Measurements from ENCODE around the gene PDZRN4. TPM values are rescaled to one million over a fixed set of nuclear protein-coding genes. Genes with fewer than 3 reads are reported as not detected.
"Not testable (repeated sequence)": the region's sequence is repeated elsewhere in the genome, so short reads cannot be mapped to it uniquely, and the experiment has no call there.

PDZRN4 gene
- total RNA-seq, 1 experiment from 2014 or later = 2.4 TPM

- Histone ChIP-seq H2AFZ (ENCODE audit: low read length) (no peak overlapping the region), H3K9me2 (replicated peaks; ENCODE audit: insufficient read depth, low read length) (no peaks in the 10 kb centered on the region), H3K27me3 (ENCODE audit: low read length) (no peaks in the 10 kb centered on the region), H3K9ac (ENCODE audit: low read length) (no peak overlapping the region), H3K4me2 (ENCODE audit: low read depth, low read length, poor library complexity, severe bottlenecking) (no peak overlapping the region), H3K36me3 (ENCODE audit: insufficient read depth, low read length) (no peaks in the 10 kb centered on the region), H4K20me1 (ENCODE audit: insufficient read depth, low read depth, low read length) (no peaks in the 10 kb centered on the region), H3K4me1 (ENCODE audit: low read length) (peaks cover 54% of the 10 kb centered on the region), H3K27ac (ENCODE audit: low read length) (no peak overlapping the region), H3K4me3 (ENCODE audit: low read length) (no peak overlapping the region), H3K9me3 (ENCODE audit: low read length) (no peaks in the 10 kb centered on the region), H3K79me2 (ENCODE audit: low read length) (no peaks in the 10 kb centered on the region)
- DNase-seq = no peak
Observed at GRCh38 chr12:41274643-41275042, 86.5 kb downstream of the PDZRN4 start.

GRCh38 chr12:41277100-41277945 lies 89.2 kb downstream of the PDZRN4 start:
- Histone ChIP-seq H3K9ac (ENCODE audit: low read length) (no peak overlapping the region), H2AFZ (ENCODE audit: low read length) (peak overlapping the region; percentile 26; the same call in 1 of the 2 replicates)
- peak; percentile 87 for DNase-seq

GRCh38 chr12:41277946-41278267 lies 89.8 kb downstream of the PDZRN4 start:
- H3K9me3 ChIP-seq (ENCODE audit: low read length) = no peaks in the 10 kb centered on the region
- H3K79me2 ChIP-seq (ENCODE audit: low read length) = no peaks in the 10 kb centered on the region
- no peaks in the 10 kb centered on the region for H3K27me3 ChIP-seq (ENCODE audit: low read length)
- H3K4me3 ChIP-seq (ENCODE audit: low read length) = no peak overlapping the region
- no peak overlapping the region for H3K9ac ChIP-seq (ENCODE audit: low read length)
- H3K4me1 ChIP-seq (ENCODE audit: low read length) = peaks cover 47% of the 10 kb centered on the region
- H2AFZ ChIP-seq (ENCODE audit: low read length) = no peak overlapping the region
- H3K36me3 ChIP-seq (ENCODE audit: insufficient read depth, low read length) = no peaks in the 10 kb centered on the region
- DNase-seq = no peak
- no peaks in the 10 kb centered on the region for H3K9me2 ChIP-seq (replicated peaks; ENCODE audit: insufficient read depth, low read length)
- H3K4me2 ChIP-seq (ENCODE audit: low read depth, low read length, poor library complexity, severe bottlenecking) = no peak overlapping the region
- no peak overlapping the region for H3K27ac ChIP-seq (ENCODE audit: low read length)
- no peaks in the 10 kb centered on the region for H4K20me1 ChIP-seq (ENCODE audit: insufficient read depth, low read depth, low read length)

More at GRCh38 chr12:41277100-41277945, 89.2 kb downstream of the PDZRN4 start:
- no peaks in the 10 kb centered on the region for H3K27me3 ChIP-seq (ENCODE audit: low read length)
- no peaks in the 10 kb centered on the region for H3K9me2 ChIP-seq (replicated peaks; ENCODE audit: insufficient read depth, low read length)
- peak overlapping the region; percentile 25 for H3K4me2 ChIP-seq (ENCODE audit: low read depth, low read length, poor library complexity, severe bottlenecking)
- H3K4me1 ChIP-seq (ENCODE audit: low read length) = peaks cover 49% of the 10 kb centered on the region
- no peaks in the 10 kb centered on the region for H4K20me1 ChIP-seq (ENCODE audit: insufficient read depth, low read depth, low read length)
- no peaks in the 10 kb centered on the region for H3K36me3 ChIP-seq (ENCODE audit: insufficient read depth, low read length)
- no peak overlapping the region for H3K4me3 ChIP-seq (ENCODE audit: low read length)
- H3K27ac ChIP-seq (ENCODE audit: low read length) = peak overlapping the region; percentile 46
- no peaks in the 10 kb centered on the region for H3K9me3 ChIP-seq (ENCODE audit: low read length)
- no peaks in the 10 kb centered on the region for H3K79me2 ChIP-seq (ENCODE audit: low read length)

GRCh38 chr12:41280341-41281095 lies 92.4 kb downstream of the PDZRN4 start:
- H3K9me2 ChIP-seq (replicated peaks; ENCODE audit: insufficient read depth, low read length); H3K27ac ChIP-seq (ENCODE audit: low read length); H2AFZ ChIP-seq (ENCODE audit: low read length); H3K36me3 ChIP-seq (ENCODE audit: insufficient read depth, low read length); H3K79me2 ChIP-seq (ENCODE audit: low read length); H3K27me3 ChIP-seq (ENCODE audit: low read length); H3K9me3 ChIP-seq (ENCODE audit: low read length); H3K4me3 ChIP-seq (ENCODE audit: low read length); H3K9ac ChIP-seq (ENCODE audit: low read length); DNase-seq; H4K20me1 ChIP-seq (ENCODE audit: insufficient read depth, low read depth, low read length); H3K4me2 ChIP-seq (ENCODE audit: low read depth, low read length, poor library complexity, severe bottlenecking): not testable (repeated sequence)
- peaks cover 37% of the 10 kb centered on the region for H3K4me1 ChIP-seq (ENCODE audit: low read length)

GRCh38 chr12:41285470-41285869 lies 97.3 kb downstream of the PDZRN4 start:
- not testable (repeated sequence) for H3K9ac ChIP-seq (ENCODE audit: low read length); H4K20me1 ChIP-seq (ENCODE audit: insufficient read depth, low read depth, low read length); H3K4me3 ChIP-seq (ENCODE audit: low read length); H2AFZ ChIP-seq (ENCODE audit: low read length); DNase-seq; H3K9me2 ChIP-seq (replicated peaks; ENCODE audit: insufficient read depth, low read length); H3K27me3 ChIP-seq (ENCODE audit: low read length); H3K27ac ChIP-seq (ENCODE audit: low read length); H3K4me2 ChIP-seq (ENCODE audit: low read depth, low read length, poor library complexity, severe bottlenecking); H3K79me2 ChIP-seq (ENCODE audit: low read length); H3K36me3 ChIP-seq (ENCODE audit: insufficient read depth, low read length); H3K9me3 ChIP-seq (ENCODE audit: low read length)
- peaks cover 20% of the 10 kb centered on the region for H3K4me1 ChIP-seq (ENCODE audit: low read length)

- Histone ChIP-seq H2AFZ (ENCODE audit: low read length) (peak overlapping the region; percentile 46; the same call in 1 of the 2 replicates), H3K36me3 (ENCODE audit: insufficient read depth, low read length) (no peaks in the 10 kb centered on the region), H3K4me2 (ENCODE audit: low read depth, low read length, poor library complexity, severe bottlenecking) (peak overlapping the region; percentile 39), H3K27me3 (ENCODE audit: low read length) (no peaks in the 10 kb centered on the region), H3K27ac (ENCODE audit: low read length) (no peak overlapping the region), H3K9me3 (ENCODE audit: low read length) (no peaks in the 10 kb centered on the region), H3K9ac (ENCODE audit: low read length) (no peak overlapping the region), H3K79me2 (ENCODE audit: low read length) (no peaks in the 10 kb centered on the region), H3K4me3 (ENCODE audit: low read length) (no peak overlapping the region), H3K4me1 (ENCODE audit: low read length) (peaks cover 20% of the 10 kb centered on the region), H4K20me1 (ENCODE audit: insufficient read depth, low read depth, low read length) (no peaks in the 10 kb centered on the region), H3K9me2 (replicated peaks; ENCODE audit: insufficient read depth, low read length) (no peaks in the 10 kb centered on the region)
- DNase-seq = no peak
Observed at GRCh38 chr12:41286426-41286825, 98.3 kb downstream of the PDZRN4 start.

- Histone ChIP-seq H3K27ac (ENCODE audit: low read length) (no peak overlapping the region), H3K79me2 (ENCODE audit: low read length) (no peaks in the 10 kb centered on the region), H3K9me3 (ENCODE audit: low read length) (no peaks in the 10 kb centered on the region), H3K4me1 (ENCODE audit: low read length) (peaks cover 20% of the 10 kb centered on the region), H3K4me2 (ENCODE audit: low read depth, low read length, poor library complexity, severe bottlenecking) (peak overlapping the region; percentile 39), H3K9me2 (replicated peaks; ENCODE audit: insufficient read depth, low read length) (no peaks in the 10 kb centered on the region), H2AFZ (ENCODE audit: low read length) (peak overlapping the region; percentile 46; the same call in 1 of the 2 replicates), H3K36me3 (ENCODE audit: insufficient read depth, low read length) (no peaks in the 10 kb centered on the region), H3K27me3 (ENCODE audit: low read length) (no peaks in the 10 kb centered on the region), H4K20me1 (ENCODE audit: insufficient read depth, low read depth, low read length) (no peaks in the 10 kb centered on the region), H3K9ac (ENCODE audit: low read length) (no peak overlapping the region), H3K4me3 (ENCODE audit: low read length) (no peak overlapping the region)
- DNase-seq = no peak
Observed at GRCh38 chr12:41287500-41288141, 99.5 kb downstream of the PDZRN4 start.
